PC-9 (cell line): ENCODE results near the gene PCSK5.

Source experiments
- EZH2 ChIP-seq: fragments of 200-600 bp; sonication (generic); IDR thresholded peaks from 2 replicates; pipeline ENCODE4 v1.8.0; 2017; ENCODE audit warnings: antibody characterized with exemption, low read depth
- TF ChIP-seq, protein P1 (sequence below): fragments of 200-600 bp; sonication (generic); conservative IDR thresholded peaks from 2 replicates; pipeline ENCODE4 v1.6.1; 2017; ENCODE audit warnings: mixed run types, antibody characterized with exemption, mild to moderate bottlenecking, moderate library complexity

DNA sequence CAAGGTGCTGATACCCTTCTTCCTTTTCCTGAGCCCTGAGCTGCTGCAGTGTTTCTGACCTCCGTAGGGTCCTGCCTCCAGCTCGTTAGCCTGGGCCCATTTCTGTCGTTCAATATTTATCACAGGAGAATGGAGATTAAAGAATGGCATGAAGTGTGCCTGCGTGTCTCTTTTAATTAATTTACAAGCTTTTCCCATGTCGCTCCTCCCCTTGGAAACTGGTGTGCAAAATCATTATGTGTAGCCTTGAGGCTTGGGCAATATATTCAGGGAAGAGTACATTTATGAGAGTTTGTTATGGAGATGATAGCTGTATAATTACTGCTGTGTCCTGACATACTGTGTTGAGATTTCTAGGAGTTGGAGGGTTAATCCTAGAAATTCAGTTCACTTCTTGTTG is 99.7 kb downstream of the PCSK5 start:
- TF ChIP-seq, protein P1, sequence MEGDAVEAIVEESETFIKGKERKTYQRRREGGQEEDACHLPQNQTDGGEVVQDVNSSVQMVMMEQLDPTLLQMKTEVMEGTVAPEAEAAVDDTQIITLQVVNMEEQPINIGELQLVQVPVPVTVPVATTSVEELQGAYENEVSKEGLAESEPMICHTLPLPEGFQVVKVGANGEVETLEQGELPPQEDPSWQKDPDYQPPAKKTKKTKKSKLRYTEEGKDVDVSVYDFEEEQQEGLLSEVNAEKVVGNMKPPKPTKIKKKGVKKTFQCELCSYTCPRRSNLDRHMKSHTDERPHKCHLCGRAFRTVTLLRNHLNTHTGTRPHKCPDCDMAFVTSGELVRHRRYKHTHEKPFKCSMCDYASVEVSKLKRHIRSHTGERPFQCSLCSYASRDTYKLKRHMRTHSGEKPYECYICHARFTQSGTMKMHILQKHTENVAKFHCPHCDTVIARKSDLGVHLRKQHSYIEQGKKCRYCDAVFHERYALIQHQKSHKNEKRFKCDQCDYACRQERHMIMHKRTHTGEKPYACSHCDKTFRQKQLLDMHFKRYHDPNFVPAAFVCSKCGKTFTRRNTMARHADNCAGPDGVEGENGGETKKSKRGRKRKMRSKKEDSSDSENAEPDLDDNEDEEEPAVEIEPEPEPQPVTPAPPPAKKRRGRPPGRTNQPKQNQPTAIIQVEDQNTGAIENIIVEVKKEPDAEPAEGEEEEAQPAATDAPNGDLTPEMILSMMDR: no peak
- TF ChIP-seq EZH2: no peak
